GM19025 (cell line): ENCODE results near the gene HOXC9.

Source experiments
- ATAC-seq: cut with Tn5 transposase; IDR thresholded peaks from one replicate; pipeline ENCODE4 v1.9.1; 2021; ENCODE audit warnings: mild to moderate bottlenecking, low read depth, moderate library complexity; ENCODE audit not compliant: unreplicated experiment

The HOXC9 gene

DNA sequence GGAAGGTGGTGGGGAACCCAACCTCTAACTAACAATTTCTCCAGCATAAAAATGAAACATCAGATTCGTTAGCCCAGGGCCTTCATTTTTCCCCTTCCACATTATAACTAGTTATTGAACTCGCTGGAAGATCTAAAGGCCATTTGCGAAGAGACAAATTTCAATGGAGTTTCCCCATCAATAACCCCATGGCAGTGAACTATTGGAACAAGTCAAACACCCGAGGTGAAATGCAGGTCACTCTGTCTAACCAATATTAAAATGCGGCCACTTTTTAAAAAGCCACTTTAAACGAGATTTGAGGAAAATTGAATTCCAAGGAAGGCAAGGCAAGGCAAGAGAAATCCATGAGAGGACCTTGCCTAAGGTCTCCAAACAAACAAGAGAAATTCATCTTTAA is 49.1 kb downstream of the HOXC9 start:
- ATAC-seq, result no peak

DNA sequence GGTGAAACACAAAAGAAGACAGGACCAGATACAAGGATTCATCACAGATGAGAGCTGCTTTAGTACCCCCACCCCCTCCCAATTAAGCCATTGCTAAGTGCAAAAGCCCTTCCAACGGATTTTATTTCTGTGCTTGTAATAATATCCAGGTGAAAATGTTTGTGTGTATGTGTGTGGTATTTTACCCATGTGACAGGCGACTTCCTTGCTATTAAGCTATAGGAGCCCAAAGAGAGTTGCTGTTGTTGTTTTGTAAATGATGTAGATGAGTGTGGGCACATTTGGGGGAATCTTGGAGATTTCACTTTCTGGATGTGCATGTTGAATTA is 50.5 kb downstream of the HOXC9 start:
- ATAC-seq, result no peak

DNA sequence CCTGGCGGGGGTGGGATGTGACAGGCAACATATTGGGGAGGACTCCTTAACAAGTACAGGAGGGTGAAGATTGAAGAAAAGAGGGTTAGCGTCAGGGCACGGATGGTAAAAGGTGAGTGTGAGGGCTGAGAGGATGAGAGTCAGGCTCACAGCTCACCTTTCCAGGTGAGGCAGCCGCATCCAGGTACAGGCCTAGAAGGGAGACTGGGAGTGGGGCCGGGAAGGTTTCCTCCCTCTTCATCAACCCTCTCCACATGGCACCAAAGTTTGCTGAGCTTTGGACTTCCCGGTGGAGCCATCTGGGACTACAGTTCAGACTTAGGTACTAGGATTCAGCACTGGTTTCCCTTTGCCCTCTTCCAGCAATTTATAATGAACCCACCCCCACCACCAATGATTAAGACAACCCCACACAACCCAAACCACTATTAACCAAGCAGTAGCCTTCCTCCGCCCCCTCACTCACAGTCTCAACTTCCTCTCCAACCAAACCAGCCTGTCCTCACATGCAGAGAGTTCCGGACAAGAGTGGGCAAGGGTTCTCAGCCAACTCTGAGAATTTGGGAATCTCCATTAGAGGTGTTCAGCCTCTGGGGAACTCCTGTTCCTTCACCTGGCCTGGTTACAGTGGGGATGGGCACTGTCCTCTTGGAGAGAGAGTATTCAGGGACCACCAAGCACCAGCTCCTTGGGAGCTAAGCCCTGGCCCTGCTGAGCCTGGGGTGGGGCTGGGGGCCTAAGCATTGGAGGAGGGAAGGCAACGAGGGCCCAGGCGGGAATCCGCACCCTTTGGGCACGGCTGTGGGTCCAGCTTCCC is 51.3 kb downstream of the HOXC9 start:
- no peak for ATAC-seq

DNA sequence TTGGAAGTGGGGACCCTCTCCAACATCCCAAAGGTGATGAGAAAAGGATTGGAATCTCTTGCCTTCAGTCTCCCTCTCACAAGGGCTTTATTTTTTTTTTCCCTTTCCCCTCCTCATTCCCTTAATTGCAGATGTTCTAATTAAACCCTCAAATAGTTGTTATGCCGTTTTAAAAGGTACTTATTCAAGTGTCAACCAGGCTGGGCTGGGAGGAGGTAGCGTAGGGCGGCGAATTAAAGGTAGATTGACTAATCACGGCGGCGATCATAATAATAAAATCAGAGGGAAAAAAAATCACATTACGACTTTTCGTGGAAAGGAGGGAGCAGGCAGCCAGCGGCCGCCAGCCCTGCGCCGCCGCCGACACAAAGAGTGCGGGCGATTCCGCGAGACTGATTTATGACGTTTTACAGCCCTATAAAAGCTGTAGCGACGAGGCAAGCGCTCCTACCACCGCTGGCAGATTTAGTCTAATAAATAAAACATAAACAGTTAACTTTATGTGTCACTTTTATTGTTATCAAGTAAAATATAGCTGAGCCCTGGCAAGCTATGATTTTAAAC is 52.0 kb downstream of the HOXC9 start:
- no peak for ATAC-seq

DNA sequence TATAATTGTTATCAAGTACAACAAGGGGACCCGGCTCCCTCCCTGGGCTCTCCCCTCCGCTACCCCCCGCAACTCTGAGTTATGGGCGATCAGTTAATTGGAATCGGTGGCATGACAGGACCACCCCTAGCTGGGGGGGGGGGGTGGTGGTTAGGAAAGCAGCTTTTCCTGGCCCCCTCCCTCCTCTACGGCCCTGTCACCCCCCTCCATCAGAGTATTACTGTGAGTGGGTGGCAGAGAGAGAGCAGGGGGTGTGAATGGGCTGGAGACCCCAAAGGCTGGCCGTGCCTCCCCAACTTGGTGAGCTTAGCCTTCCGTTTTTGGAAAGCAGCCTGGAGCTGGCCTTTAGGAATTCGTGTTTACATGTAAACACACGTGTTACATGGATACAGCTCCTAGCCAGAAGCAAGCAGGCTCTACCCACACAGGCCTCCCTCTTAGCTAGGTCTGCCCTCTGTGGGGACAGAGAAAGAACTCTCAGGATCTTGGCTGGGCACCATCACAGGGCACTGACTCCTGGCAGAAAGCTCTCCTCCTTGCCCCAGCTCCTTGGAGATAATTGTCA is 52.6 kb downstream of the HOXC9 start:
- ATAC-seq, result no peak
